ENCODE data around the gene CRYGB. TPM values are rescaled to one million over a fixed set of nuclear protein-coding genes. Genes with fewer than 3 reads are reported as not detected.

CRYGB gene
- total and polyA plus RNA-seq, 7 donors, result not detected

GRCh38 chr2:208189069-208189809 lies 43.3 kb upstream of the CRYGB start:
- DNase-seq, result no peak
- Histone ChIP-seq H3K4me3 (no peak overlapping the region), H3K36me3 (no peaks in the 10 kb centered on the region), H3K27ac (no peak overlapping the region), H3K9me3 (no peaks in the 10 kb centered on the region), H3K27me3 (peaks cover 0 to 9% (median 0%) of the 10 kb centered on the region in 3 donors), H3K4me1 (no peaks in the 10 kb centered on the region)
- WGBS, 2 donors, result 77 to 83% methylated on average over 5 of the region's 5 CpGs
- TF ChIP-seq CTCF (IDR thresholded peaks at IDR 0.05), result no peak
- TF ChIP-seq POLR2AphosphoS5 (IDR thresholded peaks at IDR 0.05), result no peak
- no peak for TF ChIP-seq POLR2A (IDR thresholded peaks at IDR 0.05)
- no peak for TF ChIP-seq EP300 (IDR thresholded peaks at IDR 0.05)
- intact Hi-C loops (cut with DNase I), result no loop called here

- intact Hi-C loops (cut with DNase I), result no loop called here
- DNase-seq, result no peak
- Histone ChIP-seq H3K27me3 (peaks cover 0 to 9% (median 0%) of the 10 kb centered on the region in 3 donors), H3K4me1 (no peaks in the 10 kb centered on the region), H3K9me3 (no peaks in the 10 kb centered on the region), H3K36me3 (no peaks in the 10 kb centered on the region), H3K4me3 (no peak overlapping the region), H3K27ac (no peak overlapping the region)
- no peak for TF ChIP-seq EP300 (IDR thresholded peaks at IDR 0.05)
- no peak for TF ChIP-seq CTCF (IDR thresholded peaks at IDR 0.05)
- TF ChIP-seq POLR2A (IDR thresholded peaks at IDR 0.05), result no peak
- TF ChIP-seq POLR2AphosphoS5 (IDR thresholded peaks at IDR 0.05), result no peak
- WGBS, 2 donors, result 68 to 73% methylated on average over 2 of the region's 2 CpGs
These were observed 40.9 kb upstream of the CRYGB start for GRCh38 chr2:208186893-208187292.

GRCh38 chr2:208186465-208186864 lies 40.5 kb upstream of the CRYGB start:
- TF ChIP-seq EP300 (IDR thresholded peaks at IDR 0.05) (no peak), CTCF (IDR thresholded peaks at IDR 0.05) (no peak), POLR2A (IDR thresholded peaks at IDR 0.05) (no peak), POLR2AphosphoS5 (IDR thresholded peaks at IDR 0.05) (no peak)
- Histone ChIP-seq H3K27me3 (peaks cover 0 to 9% (median 0%) of the 10 kb centered on the region in 3 donors), H3K4me3 (no peak overlapping the region), H3K27ac (no peak overlapping the region), H3K36me3 (no peaks in the 10 kb centered on the region), H3K9me3 (no peaks in the 10 kb centered on the region), H3K4me1 (no peaks in the 10 kb centered on the region)
- 60 to 71% methylated on average over 5 of the region's 5 CpGs for WGBS, 2 donors
- DNase-seq, result no peak
- intact Hi-C loops (cut with DNase I), result no loop called here

- DNase-seq, result no peak
- 56 to 66% methylated on average over 12 of the region's 12 CpGs for WGBS, 2 donors
- peaks cover 0 to 5% (median 0%) of the 10 kb centered on the region in 3 donors for H3K27me3 ChIP-seq
- H3K27ac ChIP-seq, result no peak overlapping the region
- TF ChIP-seq EP300 (IDR thresholded peaks at IDR 0.05) (no peak), POLR2A (IDR thresholded peaks at IDR 0.05) (no peak), CTCF (IDR thresholded peaks at IDR 0.05) (no peak), POLR2AphosphoS5 (IDR thresholded peaks at IDR 0.05) (no peak)
- H3K4me1 ChIP-seq, result no peaks in the 10 kb centered on the region
- intact Hi-C loops (cut with DNase I), result no loop called here
- H3K36me3 ChIP-seq, result no peaks in the 10 kb centered on the region
- H3K4me3 ChIP-seq, result no peak overlapping the region
- no peaks in the 10 kb centered on the region for H3K9me3 ChIP-seq
These were observed 38.2 kb upstream of the CRYGB start for GRCh38 chr2:208183972-208184705.
